AG09319 (cell line): ENCODE results near the gene CCL8.

Experiments used
- DNase-seq: peaks from one replicate; pipeline ENCODE4 v3.0.0-alpha.2; 2010; ENCODE audit warnings: low read depth; ENCODE audit errors: extremely low read depth
- TF ChIP-seq, protein P1 (sequence below): IDR thresholded peaks from 2 replicates; pipeline ENCODE4 v1.5.1; 2011; ENCODE audit warnings: low read depth, mild to moderate bottlenecking, inconsistent platforms, low read length, moderate library complexity

CCL8 gene

DNA sequence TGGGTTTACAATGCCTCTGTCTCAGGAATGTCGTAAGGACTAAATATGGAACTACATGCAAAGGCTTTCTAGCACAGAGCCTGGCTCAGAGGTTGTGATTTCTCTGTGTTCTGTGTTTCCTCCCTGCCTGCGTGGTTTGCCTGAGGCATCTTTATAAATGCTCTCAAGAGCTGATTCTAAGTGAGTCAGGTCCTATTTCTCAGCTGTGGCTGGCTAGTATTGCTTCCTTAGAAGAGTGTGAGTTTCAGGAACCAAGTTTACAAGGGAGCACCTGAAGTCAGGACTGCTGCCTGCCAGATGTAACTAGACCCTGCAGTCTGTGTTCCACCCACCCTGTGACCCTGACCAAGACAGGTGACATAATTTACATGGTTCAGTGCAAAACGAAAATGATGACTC is 51.8 kb downstream of the CCL8 start:
- TF ChIP-seq, protein P1, sequence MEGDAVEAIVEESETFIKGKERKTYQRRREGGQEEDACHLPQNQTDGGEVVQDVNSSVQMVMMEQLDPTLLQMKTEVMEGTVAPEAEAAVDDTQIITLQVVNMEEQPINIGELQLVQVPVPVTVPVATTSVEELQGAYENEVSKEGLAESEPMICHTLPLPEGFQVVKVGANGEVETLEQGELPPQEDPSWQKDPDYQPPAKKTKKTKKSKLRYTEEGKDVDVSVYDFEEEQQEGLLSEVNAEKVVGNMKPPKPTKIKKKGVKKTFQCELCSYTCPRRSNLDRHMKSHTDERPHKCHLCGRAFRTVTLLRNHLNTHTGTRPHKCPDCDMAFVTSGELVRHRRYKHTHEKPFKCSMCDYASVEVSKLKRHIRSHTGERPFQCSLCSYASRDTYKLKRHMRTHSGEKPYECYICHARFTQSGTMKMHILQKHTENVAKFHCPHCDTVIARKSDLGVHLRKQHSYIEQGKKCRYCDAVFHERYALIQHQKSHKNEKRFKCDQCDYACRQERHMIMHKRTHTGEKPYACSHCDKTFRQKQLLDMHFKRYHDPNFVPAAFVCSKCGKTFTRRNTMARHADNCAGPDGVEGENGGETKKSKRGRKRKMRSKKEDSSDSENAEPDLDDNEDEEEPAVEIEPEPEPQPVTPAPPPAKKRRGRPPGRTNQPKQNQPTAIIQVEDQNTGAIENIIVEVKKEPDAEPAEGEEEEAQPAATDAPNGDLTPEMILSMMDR: no peak
- no peak for DNase-seq
